ENCODE results near the gene COQ8A. TPM values are rescaled to one million over a fixed set of nuclear protein-coding genes. Genes with fewer than 3 reads are reported as not detected.
"Not testable (repeated sequence)": the region's sequence is repeated elsewhere in the genome, so short reads cannot be mapped to it uniquely, and the experiment has no call there.

COQ8A gene
- total RNA-seq, 2 experiments from 2014 or later = 27.0 to 30.4 TPM

- POLR2A ChIA-PET = interaction anchor here (1.0 kb wide), 1 partner anchor 263 kb away, joined by 4 read pairs; no protein-coding TSS in a partner anchor
Measured at GRCh38 chr1:226994586-226995364, 54.7 kb downstream of the COQ8A start.

GRCh38 chr1:226995365-226996332, 55.6 kb downstream of the COQ8A start:
- POLR2A ChIA-PET = interaction anchor here (1.0 kb wide), 1 partner anchor 264 kb away, joined by 4 read pairs; no protein-coding TSS in a partner anchor

More at GRCh38 chr1:226994586-226995364, 54.7 kb downstream of the COQ8A start:
- CTCF ChIA-PET = no interaction called here

GRCh38 chr1:226999579-226999978, 59.5 kb downstream of the COQ8A start:
- CTCF ChIA-PET = not testable (repeated sequence)

More at GRCh38 chr1:226995365-226996332, 55.6 kb downstream of the COQ8A start:
- CTCF ChIA-PET = no interaction called here

GRCh38 chr1:227002531-227003049, 62.5 kb downstream of the COQ8A start:
- ChIA-PET CTCF (no interaction called here), POLR2A (no interaction called here)

More at GRCh38 chr1:226999579-226999978, 59.5 kb downstream of the COQ8A start:
- POLR2A ChIA-PET = not testable (repeated sequence)

- CTCF ChIA-PET = no interaction called here
Measured at GRCh38 chr1:227003165-227003564, 63.1 kb downstream of the COQ8A start.

GRCh38 chr1:227004796-227005195, 64.7 kb downstream of the COQ8A start:
- POLR2A ChIA-PET = no interaction called here
- CTCF ChIA-PET = no interaction called here

More at GRCh38 chr1:227003165-227003564, 63.1 kb downstream of the COQ8A start:
- POLR2A ChIA-PET = no interaction called here

GRCh38 chr1:227006226-227006796, 66.2 kb downstream of the COQ8A start:
- POLR2A ChIA-PET = no interaction called here
- CTCF ChIA-PET = no interaction called here

GRCh38 chr1:227009937-227010336, 69.8 kb downstream of the COQ8A start:
- ChIA-PET CTCF (no interaction called here), POLR2A (no interaction called here)

GRCh38 chr1:227010645-227011044, 70.6 kb downstream of the COQ8A start:
- ChIA-PET CTCF (no interaction called here), POLR2A (no interaction called here)

GRCh38 chr1:227016990-227017389, 76.9 kb downstream of the COQ8A start:
- POLR2A ChIA-PET = no interaction called here
- CTCF ChIA-PET = no interaction called here

- ChIA-PET POLR2A (no interaction called here), CTCF (no interaction called here)
Measured at GRCh38 chr1:227032396-227032795, 92.3 kb downstream of the COQ8A start.

- ChIA-PET POLR2A (no interaction called here), CTCF (no interaction called here)
Measured at GRCh38 chr1:227033880-227034279, 93.8 kb downstream of the COQ8A start.

GRCh38 chr1:227035316-227035715, 95.2 kb downstream of the COQ8A start:
- POLR2A ChIA-PET = no interaction called here
- CTCF ChIA-PET = no interaction called here

GRCh38 chr1:227037121-227037520, 97.0 kb downstream of the COQ8A start:
- ChIA-PET POLR2A (no interaction called here), CTCF (no interaction called here)

Other genes with a start within 250 kb of the COQ8A start
- 10 to 100 TPM; 29.5 to 29.7 TPM for gene ITPKB, start 201.0 kb upstream of the COQ8A start, total RNA-seq
- 1 to 10 TPM; 7.2 to 7.7 TPM for gene PSEN2, start 69.7 kb upstream of the COQ8A start, total RNA-seq